Measurements from ENCODE around the gene SPATA17.

GRCh38 chr1:217614200-217614712 lies 16.9 kb upstream of the SPATA17 start:
- TF ChIP-seq CTCF (IDR thresholded peaks at IDR 0.05 in 8 of 11, conservative IDR thresholded peaks at IDR 0.05 in 3 of 11) (no peak), POLR2AphosphoS5 (IDR thresholded peaks at IDR 0.05) (no peak)

Data from spleen (tissue), 7 donors.